HG02642 (cell line): ENCODE measurements around the gene HCRTR1.
"Not testable (repeated sequence)": the region's sequence is repeated elsewhere in the genome, so short reads cannot be mapped to it uniquely, and the experiment has no call there.

Source experiments
- ATAC-seq: cut with Tn5 transposase; IDR thresholded peaks from one replicate; pipeline ENCODE4 v1.9.1; 2021; ENCODE audit warnings: mild to moderate bottlenecking; ENCODE audit not compliant: unreplicated experiment, poor library complexity

Gene HCRTR1

GRCh38 chr1:31580891-31581603 is 36.4 kb upstream of the HCRTR1 start:
- no peak for ATAC-seq

GRCh38 chr1:31581821-31582810 is 35.4 kb upstream of the HCRTR1 start:
- no peak for ATAC-seq

GRCh38 chr1:31583082-31583994 is 34.2 kb upstream of the HCRTR1 start:
- ATAC-seq = no peak

GRCh38 chr1:31583995-31584868 is 33.3 kb upstream of the HCRTR1 start:
- no peak for ATAC-seq

GRCh38 chr1:31584869-31585735 is 32.4 kb upstream of the HCRTR1 start:
- ATAC-seq = no peak

GRCh38 chr1:31585736-31586365 is 31.6 kb upstream of the HCRTR1 start:
- no peak for ATAC-seq

GRCh38 chr1:31586376-31587327 is 30.8 kb upstream of the HCRTR1 start:
- ATAC-seq = no peak

GRCh38 chr1:31587328-31587699 is 30.2 kb upstream of the HCRTR1 start:
- not testable (repeated sequence) for ATAC-seq

- no peak for ATAC-seq
Observed at GRCh38 chr1:31587720-31588423, 29.6 kb upstream of the HCRTR1 start.

- ATAC-seq = no peak
Observed at GRCh38 chr1:31588751-31589515, 28.6 kb upstream of the HCRTR1 start.

GRCh38 chr1:31591425-31592093 is 25.9 kb upstream of the HCRTR1 start:
- ATAC-seq = no peak

GRCh38 chr1:31592132-31592531 is 25.4 kb upstream of the HCRTR1 start:
- ATAC-seq = no peak

GRCh38 chr1:31593136-31593665 is 24.3 kb upstream of the HCRTR1 start:
- ATAC-seq = no peak

- ATAC-seq = no peak
Observed at GRCh38 chr1:31593770-31594632, 23.5 kb upstream of the HCRTR1 start.
